Measurements from ENCODE around the gene ACSF2. TPM values are rescaled to one million over a fixed set of nuclear protein-coding genes. Genes with fewer than 3 reads are reported as not detected.

ACSF2 gene
- polyA plus RNA-seq, 1 of the 3 experiments (the other 2 are of a cell fraction), result 46.6 TPM

DNA sequence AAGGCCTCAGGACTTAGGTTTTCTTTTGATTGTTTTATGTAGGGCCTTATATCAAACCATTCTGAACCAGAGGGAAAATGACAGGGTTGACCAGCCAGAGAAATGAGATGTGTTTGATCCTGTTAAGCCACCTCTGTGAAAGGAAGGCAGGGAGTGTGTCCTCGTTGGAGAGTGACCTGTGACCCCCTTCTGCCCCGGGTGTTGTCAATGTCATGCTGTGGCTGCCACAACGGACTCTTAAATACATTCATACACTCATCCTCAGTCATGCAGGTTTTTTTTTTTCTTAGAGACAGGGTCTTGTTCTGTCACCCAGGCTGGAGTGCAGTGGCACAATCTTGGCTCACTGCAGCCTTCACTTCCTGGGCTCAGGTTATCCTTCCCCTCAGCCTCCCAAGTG, 88.4 kb downstream of the ACSF2 start:
- no peaks in the 10 kb centered on the region for H3K9me3 ChIP-seq
- H3K27me3 ChIP-seq (ENCODE audit: insufficient read depth), result no peaks in the 10 kb centered on the region
- WGBS (ENCODE audit: low lambda C conversion rate), result 70% methylated on average over 3 of the region's 3 CpGs
- H2AFZ ChIP-seq (ENCODE audit: low read depth), result no peak overlapping the region
- H4K20me1 ChIP-seq (ENCODE audit: insufficient read depth), result no peaks in the 10 kb centered on the region
- DNase-seq, result no peak
- H3F3A ChIP-seq (replicated peaks; ENCODE audit: insufficient read depth), result no peaks in the 10 kb centered on the region
- peaks cover 0 to 3% of the 10 kb centered on the region in 2 experiments; a peak in 1 of 4 replicates for H3K4me1 ChIP-seq (ENCODE audit: control insufficient read depth in 1 of 2, insufficient read depth in 2 of 2, low read depth in 1 of 2, low read length in 1 of 2)
- TF ChIP-seq RCOR1 (IDR thresholded peaks at IDR 0.05; ENCODE audit: low read length), result no peak
- no peak for TF ChIP-seq POLR2AphosphoS5 (IDR thresholded peaks at IDR 0.05; ENCODE audit: low read depth, low read length)
- TF ChIP-seq EP300 (IDR thresholded peaks at IDR 0.05; ENCODE audit: borderline replicate concordance in 1 of 2, low read depth in 1 of 2, low read length in 1 of 2), result no peak
- TF ChIP-seq SIN3A (IDR thresholded peaks at IDR 0.05; ENCODE audit: borderline replicate concordance, low read depth, low read length), result no peak
- no peak for TF ChIP-seq ELF1 (IDR thresholded peaks at IDR 0.05)
- TF ChIP-seq, protein P1, sequence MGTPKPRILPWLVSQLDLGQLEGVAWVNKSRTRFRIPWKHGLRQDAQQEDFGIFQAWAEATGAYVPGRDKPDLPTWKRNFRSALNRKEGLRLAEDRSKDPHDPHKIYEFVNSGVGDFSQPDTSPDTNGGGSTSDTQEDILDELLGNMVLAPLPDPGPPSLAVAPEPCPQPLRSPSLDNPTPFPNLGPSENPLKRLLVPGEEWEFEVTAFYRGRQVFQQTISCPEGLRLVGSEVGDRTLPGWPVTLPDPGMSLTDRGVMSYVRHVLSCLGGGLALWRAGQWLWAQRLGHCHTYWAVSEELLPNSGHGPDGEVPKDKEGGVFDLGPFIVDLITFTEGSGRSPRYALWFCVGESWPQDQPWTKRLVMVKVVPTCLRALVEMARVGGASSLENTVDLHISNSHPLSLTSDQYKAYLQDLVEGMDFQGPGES (IDR thresholded peaks at IDR 0.05; ENCODE audit: low read depth, low read length), result no peak
- TF ChIP-seq TEAD4 (IDR thresholded peaks at IDR 0.05; ENCODE audit: borderline replicate concordance, insufficient read depth), result no peak
- TF ChIP-seq RFX5 (IDR thresholded peaks at IDR 0.05; ENCODE audit: low read length), result no peak
- TF ChIP-seq TAF1 (IDR thresholded peaks at IDR 0.05; ENCODE audit: borderline replicate concordance, low read depth, low read length), result no peak
- no peak for TF ChIP-seq TCF12 (IDR thresholded peaks at IDR 0.05)
- TF ChIP-seq PBX3 (IDR thresholded peaks at IDR 0.05), result no peak
- TF ChIP-seq, protein P2, sequence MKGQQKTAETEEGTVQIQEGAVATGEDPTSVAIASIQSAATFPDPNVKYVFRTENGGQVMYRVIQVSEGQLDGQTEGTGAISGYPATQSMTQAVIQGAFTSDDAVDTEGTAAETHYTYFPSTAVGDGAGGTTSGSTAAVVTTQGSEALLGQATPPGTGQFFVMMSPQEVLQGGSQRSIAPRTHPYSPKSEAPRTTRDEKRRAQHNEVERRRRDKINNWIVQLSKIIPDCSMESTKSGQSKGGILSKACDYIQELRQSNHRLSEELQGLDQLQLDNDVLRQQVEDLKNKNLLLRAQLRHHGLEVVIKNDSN (IDR thresholded peaks at IDR 0.05; ENCODE audit: borderline replicate concordance, low read depth), result no peak
- no peak for TF ChIP-seq GABPA (IDR thresholded peaks at IDR 0.05; ENCODE audit: low read depth)
- no peak for TF ChIP-seq FOXM1 (IDR thresholded peaks at IDR 0.05; ENCODE audit: low read depth)
- H3K9ac ChIP-seq, result no peak overlapping the region
- no peak overlapping the region for H3K4me3 ChIP-seq (ENCODE audit: low read depth in 2 of 2, low read length in 1 of 2)
- no peak overlapping the region for H3K27ac ChIP-seq (ENCODE audit: low read depth in 2 of 2, low read length in 1 of 2)
- no peaks in the 10 kb centered on the region for H3K9me2 ChIP-seq
- CTCF ChIA-PET, result interaction anchor here (1.2 to 2.4 kb wide), 3 partner anchors 17 to 152 kb away, joined by 3 to 5 read pairs (median 3); partner anchors contain the start of gene EPN3
- POLR2A ChIA-PET, result no interaction called here
- no peaks in the 10 kb centered on the region for H3K79me2 ChIP-seq (ENCODE audit: insufficient read depth)
- H3K4me2 ChIP-seq, result no peak overlapping the region
- H3K36me3 ChIP-seq (replicated peaks in 1 of 2; ENCODE audit: control insufficient read depth in 1 of 2, insufficient read depth in 2 of 2, low read length in 1 of 2), result no peaks in the 10 kb centered on the region

DNA sequence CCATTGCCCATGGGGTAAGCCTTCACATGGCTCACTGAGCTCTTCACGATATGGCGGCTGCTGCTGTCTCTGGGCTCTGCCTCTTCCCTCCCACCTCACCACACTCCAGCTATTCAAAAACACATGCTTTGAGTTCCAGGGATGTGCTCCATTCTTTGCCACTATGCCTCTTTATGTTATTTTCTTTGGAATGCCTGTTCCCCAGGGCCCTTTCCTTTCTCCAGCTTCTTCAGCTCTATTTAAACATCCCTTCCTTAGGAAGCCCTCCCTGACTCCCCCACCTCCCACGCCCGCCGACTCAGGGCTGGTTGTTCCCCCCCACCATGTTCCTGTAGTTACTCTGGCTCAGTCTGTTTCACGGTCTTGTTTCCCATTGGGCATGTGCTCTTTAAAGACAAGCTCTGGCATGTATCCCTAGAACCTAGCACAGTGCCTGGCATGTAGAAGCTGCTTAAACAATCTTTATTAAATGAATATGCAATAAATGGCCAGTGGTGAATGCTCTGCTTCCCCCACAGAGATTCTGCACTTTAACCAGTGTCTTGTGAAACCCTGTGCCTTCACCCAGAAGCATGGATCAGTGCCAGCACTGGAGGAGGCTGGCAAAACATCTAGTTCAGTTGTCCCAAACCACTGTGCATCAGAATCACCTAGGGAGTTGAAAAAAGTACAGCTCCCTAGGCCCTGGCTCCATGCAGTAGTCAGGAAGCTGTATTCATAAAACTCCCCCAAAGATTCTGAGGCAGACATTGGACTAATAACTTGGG, 89.1 kb downstream of the ACSF2 start:
- no peaks in the 10 kb centered on the region for H3K27me3 ChIP-seq (ENCODE audit: insufficient read depth)
- CTCF ChIA-PET, result interaction anchor here (0.8 to 2.4 kb wide), 5 partner anchors 17 to 153 kb away, joined by 3 to 5 read pairs (median 3); partner anchors contain the start of gene EPN3
- no peaks in the 10 kb centered on the region for H3K9me3 ChIP-seq
- WGBS (ENCODE audit: low lambda C conversion rate), result 95% methylated on average over 6 of the region's 6 CpGs
- H3F3A ChIP-seq (replicated peaks; ENCODE audit: insufficient read depth), result no peaks in the 10 kb centered on the region
- DNase-seq, result no peak
- POLR2A ChIA-PET, result interaction anchor here (0.6 kb wide), 1 partner anchor 102 kb away, joined by 3 read pairs; no protein-coding TSS in a partner anchor
- H3K4me2 ChIP-seq, result no peak overlapping the region
- no peak overlapping the region for H2AFZ ChIP-seq (ENCODE audit: low read depth)
- H3K36me3 ChIP-seq (replicated peaks in 1 of 2; ENCODE audit: control insufficient read depth in 1 of 2, insufficient read depth in 2 of 2, low read length in 1 of 2), result no peaks in the 10 kb centered on the region
- no peak overlapping the region for H3K4me3 ChIP-seq (ENCODE audit: low read depth in 2 of 2, low read length in 1 of 2)
- H3K79me2 ChIP-seq (ENCODE audit: insufficient read depth), result no peaks in the 10 kb centered on the region
- no peak overlapping the region for H3K9ac ChIP-seq
- H3K27ac ChIP-seq (ENCODE audit: low read depth in 2 of 2, low read length in 1 of 2), result no peak overlapping the region
- H4K20me1 ChIP-seq (ENCODE audit: insufficient read depth), result no peaks in the 10 kb centered on the region
- H3K4me1 ChIP-seq (ENCODE audit: control insufficient read depth in 1 of 2, insufficient read depth in 2 of 2, low read depth in 1 of 2, low read length in 1 of 2), result no peaks in the 10 kb centered on the region; a peak in 1 of 4 replicates
- H3K9me2 ChIP-seq, result no peaks in the 10 kb centered on the region
- no peak for TF ChIP-seq SIN3A (IDR thresholded peaks at IDR 0.05; ENCODE audit: borderline replicate concordance, low read depth, low read length)
- TF ChIP-seq, protein P1 (IDR thresholded peaks at IDR 0.05; ENCODE audit: low read depth, low read length), result no peak
- TF ChIP-seq FOXM1 (IDR thresholded peaks at IDR 0.05; ENCODE audit: low read depth), result no peak
- TF ChIP-seq EZH2phosphoT487 (IDR thresholded peaks at IDR 0.05; ENCODE audit: borderline replicate concordance, low read depth), result no peak
- TF ChIP-seq RXRA (IDR thresholded peaks at IDR 0.05; ENCODE audit: borderline replicate concordance, low read depth), result no peak
- no peak for TF ChIP-seq POLR2AphosphoS5 (IDR thresholded peaks at IDR 0.05; ENCODE audit: low read depth, low read length)
- no peak for TF ChIP-seq FOSL2 (IDR thresholded peaks at IDR 0.05; ENCODE audit: borderline replicate concordance, low read depth)
- TF ChIP-seq JUND (IDR thresholded peaks at IDR 0.05), result no peak
- TF ChIP-seq, protein P3, sequence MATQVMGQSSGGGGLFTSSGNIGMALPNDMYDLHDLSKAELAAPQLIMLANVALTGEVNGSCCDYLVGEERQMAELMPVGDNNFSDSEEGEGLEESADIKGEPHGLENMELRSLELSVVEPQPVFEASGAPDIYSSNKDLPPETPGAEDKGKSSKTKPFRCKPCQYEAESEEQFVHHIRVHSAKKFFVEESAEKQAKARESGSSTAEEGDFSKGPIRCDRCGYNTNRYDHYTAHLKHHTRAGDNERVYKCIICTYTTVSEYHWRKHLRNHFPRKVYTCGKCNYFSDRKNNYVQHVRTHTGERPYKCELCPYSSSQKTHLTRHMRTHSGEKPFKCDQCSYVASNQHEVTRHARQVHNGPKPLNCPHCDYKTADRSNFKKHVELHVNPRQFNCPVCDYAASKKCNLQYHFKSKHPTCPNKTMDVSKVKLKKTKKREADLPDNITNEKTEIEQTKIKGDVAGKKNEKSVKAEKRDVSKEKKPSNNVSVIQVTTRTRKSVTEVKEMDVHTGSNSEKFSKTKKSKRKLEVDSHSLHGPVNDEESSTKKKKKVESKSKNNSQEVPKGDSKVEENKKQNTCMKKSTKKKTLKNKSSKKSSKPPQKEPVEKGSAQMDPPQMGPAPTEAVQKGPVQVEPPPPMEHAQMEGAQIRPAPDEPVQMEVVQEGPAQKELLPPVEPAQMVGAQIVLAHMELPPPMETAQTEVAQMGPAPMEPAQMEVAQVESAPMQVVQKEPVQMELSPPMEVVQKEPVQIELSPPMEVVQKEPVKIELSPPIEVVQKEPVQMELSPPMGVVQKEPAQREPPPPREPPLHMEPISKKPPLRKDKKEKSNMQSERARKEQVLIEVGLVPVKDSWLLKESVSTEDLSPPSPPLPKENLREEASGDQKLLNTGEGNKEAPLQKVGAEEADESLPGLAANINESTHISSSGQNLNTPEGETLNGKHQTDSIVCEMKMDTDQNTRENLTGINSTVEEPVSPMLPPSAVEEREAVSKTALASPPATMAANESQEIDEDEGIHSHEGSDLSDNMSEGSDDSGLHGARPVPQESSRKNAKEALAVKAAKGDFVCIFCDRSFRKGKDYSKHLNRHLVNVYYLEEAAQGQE (IDR thresholded peaks at IDR 0.05; ENCODE audit: low read depth, low read length), result no peak

Data from SK-N-SH (cell line).